A172 (cell line): ENCODE data around the gene LIPA. TPM values are rescaled to one million over a fixed set of nuclear protein-coding genes. Genes with fewer than 3 reads are reported as not detected.
"Not testable (repeated sequence)": the region's sequence is repeated elsewhere in the genome, so short reads cannot be mapped to it uniquely, and the experiment has no call there.

Experiments used
- DNase-seq: peaks from one replicate; pipeline ENCODE4 v3.0.0-alpha.2; 2015; ENCODE audit warnings: low spot score
- total RNA-seq: library from RNA; depleted of rRNA; stranded (reverse); fragments of >200 nt; shearing (Covaris generic); gene quantifications from 2 replicates; pipeline ENCODE4 v1.2.3, GENCODE V29; 2014; rRNA removed

LIPA gene
- 92.1 and 113 TPM in 2 replicates for total RNA-seq

GRCh38 chr10:89251409-89252224 is at the start of gene LIPA:
LIPA (minus strand) TSS chr10:89251775; CDS start chr10:89247648, 4,127 bp downstream.
- peak; percentile 98 for DNase-seq

- DNase-seq: peak; percentile 51
Measured at GRCh38 chr10:89301232-89301631, 49.7 kb upstream of the LIPA start.

GRCh38 chr10:89299031-89299430 is 47.5 kb upstream of the LIPA start:
- no peak for DNase-seq

- DNase-seq: no peak
Measured at GRCh38 chr10:89297791-89298190, 46.2 kb upstream of the LIPA start.

GRCh38 chr10:89297356-89297755 is 45.8 kb upstream of the LIPA start:
- DNase-seq: no peak

GRCh38 chr10:89296220-89296648 is 44.7 kb upstream of the LIPA start:
- no peak for DNase-seq

GRCh38 chr10:89295597-89295996 is 44.0 kb upstream of the LIPA start:
- DNase-seq: no peak

- no peak for DNase-seq
Measured at GRCh38 chr10:89294721-89295239, 43.2 kb upstream of the LIPA start.

- DNase-seq: peak; percentile 67
Measured at GRCh38 chr10:89285303-89285702, 33.7 kb upstream of the LIPA start.

GRCh38 chr10:89284711-89285110 is 33.1 kb upstream of the LIPA start:
- not testable (repeated sequence) for DNase-seq

- peak; percentile 79 for DNase-seq
Measured at GRCh38 chr10:89283936-89284475, 32.4 kb upstream of the LIPA start.

- DNase-seq: peak; percentile 70
Measured at GRCh38 chr10:89283025-89283935, 31.7 kb upstream of the LIPA start.

- DNase-seq: no peak
Measured at GRCh38 chr10:89281606-89282395, 30.2 kb upstream of the LIPA start.

GRCh38 chr10:89280508-89280907 is 28.9 kb upstream of the LIPA start:
- DNase-seq: no peak

GRCh38 chr10:89279421-89279869 is 27.9 kb upstream of the LIPA start:
- DNase-seq: peak; percentile 63

GRCh38 chr10:89278900-89279392 is 27.4 kb upstream of the LIPA start:
- no peak for DNase-seq

- peak; percentile 94 for DNase-seq
Measured at GRCh38 chr10:89278034-89278535, 26.5 kb upstream of the LIPA start.

GRCh38 chr10:89275383-89275782 is 23.8 kb upstream of the LIPA start:
- no peak for DNase-seq

- peak; percentile 33 for DNase-seq
Measured at GRCh38 chr10:89274928-89275327, 23.4 kb upstream of the LIPA start.

GRCh38 chr10:89273680-89274079 is 22.1 kb upstream of the LIPA start:
- DNase-seq: no peak

GRCh38 chr10:89271532-89271931 is 20.0 kb upstream of the LIPA start:
- no peak for DNase-seq
